Activated CD8-positive, alpha-beta memory T cell treated with anti-CD3 and anti-CD28 coated beads for 48 hours (primary cell): ENCODE data around the gene GPATCH8.

Source experiments
- DNase-seq, 3 experiments: peaks; one replicate each; pipeline ENCODE4 v3.0.0-alpha.2; 2020; ENCODE audit warnings: low read depth in 2 of 3, low spot score in 2 of 3

Gene GPATCH8

GRCh38 chr17:44359006-44359405, 144.2 kb downstream of the GPATCH8 start:
- no peak for DNase-seq

DNA sequence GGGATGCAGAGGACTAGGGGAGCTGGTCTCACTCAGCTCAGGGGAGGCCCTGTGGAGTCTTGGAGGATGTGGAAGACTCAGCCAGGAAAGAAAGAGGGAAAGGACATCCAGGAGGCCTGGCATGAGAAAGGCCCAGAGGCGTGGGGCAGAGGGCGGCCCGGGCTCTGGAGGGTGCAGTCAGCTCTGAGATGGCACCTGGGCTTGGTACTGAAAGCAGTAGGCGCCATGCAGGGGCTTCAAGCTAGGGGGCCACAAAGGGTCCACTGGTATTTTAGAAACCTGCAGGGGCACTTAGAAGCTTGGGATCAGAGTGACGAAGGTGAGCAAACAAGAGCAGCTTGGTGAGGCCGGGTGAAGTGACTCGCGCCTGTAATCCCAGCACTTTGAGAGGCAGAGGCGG, 145.1 kb downstream of the GPATCH8 start:
- no peak for DNase-seq

DNA sequence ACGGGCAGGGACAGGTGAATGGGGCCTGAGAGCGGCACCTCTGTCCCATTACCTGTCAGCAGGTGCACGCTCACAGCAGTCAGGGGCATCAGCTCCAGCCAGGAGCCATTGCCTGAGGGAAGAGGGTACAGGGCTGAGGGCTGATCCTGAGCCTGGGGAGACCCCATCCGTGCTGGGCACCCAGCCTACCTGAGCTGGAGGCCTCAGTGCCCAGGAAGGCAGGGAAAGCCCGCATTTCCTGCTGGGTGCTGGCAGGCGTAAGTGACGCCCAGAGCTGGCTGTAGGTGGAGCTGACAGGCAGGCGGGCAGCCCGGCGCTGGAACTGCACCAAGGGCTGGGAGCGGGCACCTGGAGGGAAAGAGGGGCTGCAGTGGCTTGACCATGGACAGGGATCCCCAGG, 147.0 kb downstream of the GPATCH8 start:
- DNase-seq = no peak

DNA sequence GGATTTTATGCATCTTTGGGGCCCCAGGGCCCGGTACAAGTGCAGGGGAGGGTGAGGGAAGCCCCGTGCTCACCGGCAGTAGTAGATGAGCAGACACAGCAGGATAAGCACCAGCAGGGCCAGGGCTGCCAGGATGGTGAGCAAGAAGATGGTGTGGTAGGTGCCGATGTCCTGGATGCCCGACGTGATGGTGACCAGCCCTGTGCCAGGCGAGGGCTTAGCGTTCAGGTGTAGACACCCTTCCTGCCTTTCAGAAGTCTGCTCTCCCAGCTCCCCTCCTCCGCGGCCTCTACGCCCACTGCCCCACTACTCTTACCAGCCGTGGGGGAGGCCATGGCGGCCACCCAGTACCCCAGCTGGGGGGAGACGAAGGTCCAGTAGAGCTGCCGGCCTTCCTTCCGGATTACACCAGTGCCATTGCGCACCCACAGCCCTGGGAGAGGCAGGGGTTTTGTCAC, 147.5 kb downstream of the GPATCH8 start:
- no peak for DNase-seq

GRCh38 chr17:44354582-44355561, 148.3 kb downstream of the GPATCH8 start:
- peak in 1 of 3 experiments; percentile 46 for DNase-seq

GRCh38 chr17:44353672-44354331, 149.4 kb downstream of the GPATCH8 start:
- DNase-seq = no peak

DNA sequence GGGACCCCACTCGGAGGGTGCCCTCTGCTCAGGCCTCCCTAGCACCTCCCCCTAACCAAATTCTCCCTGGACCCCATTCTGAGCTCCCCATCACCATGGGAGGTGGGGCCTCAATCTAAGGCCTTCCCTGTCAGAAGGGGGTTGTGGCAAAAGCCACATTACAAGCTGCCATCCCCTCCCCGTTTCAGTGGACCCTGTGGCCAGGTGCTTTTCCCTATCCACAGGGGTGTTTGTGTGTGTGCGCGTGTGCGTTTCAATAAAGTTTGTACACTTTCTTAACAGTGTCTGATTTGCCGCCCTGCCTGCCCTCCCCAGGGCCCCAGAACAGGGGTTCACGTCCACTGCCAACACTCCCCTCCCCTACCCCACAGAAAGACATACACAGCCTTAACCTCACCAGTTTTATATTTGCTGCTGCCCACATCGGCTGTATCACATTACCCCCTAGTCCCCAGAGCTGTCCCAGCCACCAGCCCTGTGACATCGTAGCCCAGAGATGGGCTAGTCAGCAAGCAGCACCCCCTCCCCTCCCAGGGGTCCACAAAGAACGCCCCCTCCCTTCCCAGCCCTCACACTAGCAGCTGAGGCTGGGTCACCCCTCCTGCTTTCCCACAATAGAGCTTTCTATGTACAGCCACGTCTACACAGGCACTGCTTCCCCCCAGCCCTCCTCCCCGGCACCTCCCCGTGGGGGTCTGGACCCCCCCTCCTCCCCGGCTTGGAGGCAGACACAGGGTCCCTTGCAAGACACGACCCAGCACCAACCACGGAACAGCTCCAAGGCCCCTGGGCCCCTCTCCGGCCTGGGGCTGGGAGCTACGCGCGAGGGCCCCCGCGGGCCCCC, 150.2 kb downstream of the GPATCH8 start:
- no peak for DNase-seq

DNA sequence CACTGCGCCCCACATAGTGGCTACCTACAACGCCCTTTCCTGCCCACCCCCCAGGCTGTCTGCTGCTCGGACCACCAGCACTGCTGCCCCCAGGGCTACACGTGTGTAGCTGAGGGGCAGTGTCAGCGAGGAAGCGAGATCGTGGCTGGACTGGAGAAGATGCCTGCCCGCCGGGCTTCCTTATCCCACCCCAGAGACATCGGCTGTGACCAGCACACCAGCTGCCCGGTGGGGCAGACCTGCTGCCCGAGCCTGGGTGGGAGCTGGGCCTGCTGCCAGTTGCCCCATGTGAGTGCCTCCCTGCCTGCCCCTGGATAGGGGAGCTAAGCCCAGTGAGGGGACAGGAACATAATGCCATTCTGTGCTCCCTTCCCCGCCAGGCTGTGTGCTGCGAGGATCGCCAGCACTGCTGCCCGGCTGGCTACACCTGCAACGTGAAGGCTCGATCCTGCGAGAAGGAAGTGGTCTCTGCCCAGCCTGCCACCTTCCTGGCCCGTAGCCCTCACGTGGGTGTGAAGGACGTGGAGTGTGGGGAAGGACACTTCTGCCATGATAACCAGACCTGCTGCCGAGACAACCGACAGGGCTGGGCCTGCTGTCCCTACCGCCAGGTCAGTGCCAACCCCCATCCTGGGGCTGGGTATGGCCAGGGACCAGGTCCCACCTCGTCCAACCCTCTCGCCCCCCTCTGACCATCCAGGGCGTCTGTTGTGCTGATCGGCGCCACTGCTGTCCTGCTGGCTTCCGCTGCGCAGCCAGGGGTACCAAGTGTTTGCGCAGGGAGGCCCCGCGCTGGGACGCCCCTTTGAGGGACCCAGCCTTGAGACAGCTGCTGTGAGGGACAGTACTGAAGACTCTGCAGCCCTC, 151.0 kb downstream of the GPATCH8 start:
- no peak for DNase-seq

GRCh38 chr17:44351464-44351863, 151.7 kb downstream of the GPATCH8 start:
- DNase-seq = no peak

DNA sequence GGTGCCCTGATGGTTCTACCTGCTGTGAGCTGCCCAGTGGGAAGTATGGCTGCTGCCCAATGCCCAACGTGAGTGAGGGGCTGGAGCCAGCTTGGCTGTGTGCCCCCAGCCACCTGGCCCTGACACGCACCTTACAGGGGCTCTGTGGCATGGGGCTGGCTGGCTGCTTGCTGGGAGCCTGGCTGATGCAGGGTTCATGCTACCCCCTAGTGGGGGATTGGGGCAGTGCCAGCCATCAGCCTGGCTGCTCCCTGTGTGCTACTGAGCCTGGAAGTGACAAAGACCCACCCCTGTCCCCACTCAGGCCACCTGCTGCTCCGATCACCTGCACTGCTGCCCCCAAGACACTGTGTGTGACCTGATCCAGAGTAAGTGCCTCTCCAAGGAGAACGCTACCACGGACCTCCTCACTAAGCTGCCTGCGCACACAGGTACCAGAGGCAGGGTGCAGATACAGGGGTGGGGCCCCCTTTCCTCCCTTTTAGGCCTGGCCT, 152.4 kb downstream of the GPATCH8 start:
- peak in 2 of 3 experiments; percentile 45 to 56 for DNase-seq

GRCh38 chr17:44349553-44350070, 153.6 kb downstream of the GPATCH8 start:
- DNase-seq = no peak

GRCh38 chr17:44348988-44349364, 154.2 kb downstream of the GPATCH8 start:
- no peak for DNase-seq

GRCh38 chr17:44348234-44348987, 154.8 kb downstream of the GPATCH8 start:
- DNase-seq = no peak
